GM23338 (cell line): ENCODE results near the gene LEKR1. TPM values are rescaled to one million over a fixed set of nuclear protein-coding genes. Genes with fewer than 3 reads are reported as not detected.

ENCODE experiments used
- ATAC-seq: fragments of 200-7000 bp; cut with Tn5 transposase; 3 replicates; pipeline ENCODE4 v1.9.1; 2020
- DNase-seq: peaks from one replicate; pipeline ENCODE4 v3.0.0-alpha.2; 2015; ENCODE audit warnings: low spot score
- H2AFZ ChIP-seq: fragments of 200-600 bp; sonication (generic); 2 replicates; pipeline ENCODE4 v1.8.0; 2016; ENCODE audit warnings: antibody characterized with exemption, mild to moderate bottlenecking, moderate library complexity
- H3F3A ChIP-seq: fragments of 200-600 bp; sonication (generic); replicated peaks from 2 replicates; pipeline ENCODE4 v1.8.0; 2017; ENCODE audit warnings: antibody characterized with exemption, mixed run types, low read depth
- H3K27ac ChIP-seq: fragments of 200-600 bp; sonication (generic); 2 replicates; pipeline ENCODE4 v1.6.1; 2016; ENCODE audit warnings: low read depth
- H3K27me3 ChIP-seq: fragments of 200-600 bp; sonication (generic); 2 replicates; pipeline ENCODE4 v1.8.0; 2016; ENCODE audit warnings: mild to moderate bottlenecking, mixed run types, moderate library complexity; ENCODE audit not compliant: insufficient read depth
- H3K36me3 ChIP-seq: fragments of 200-600 bp; sonication (generic); 2 replicates; pipeline ENCODE4 v1.8.0; 2016; ENCODE audit warnings: mild to moderate bottlenecking; ENCODE audit not compliant: insufficient read depth
- H3K4me1 ChIP-seq: fragments of 200-600 bp; sonication (generic); 2 replicates; pipeline ENCODE4 v1.8.0; 2016; ENCODE audit warnings: mild to moderate bottlenecking, moderate library complexity; ENCODE audit not compliant: insufficient read depth
- H3K4me2 ChIP-seq: fragments of 200-600 bp; sonication (generic); 2 replicates; pipeline ENCODE4 v1.7.1; 2017; ENCODE audit warnings: mixed run types
- H3K4me3 ChIP-seq: fragments of 200-600 bp; sonication (generic); 2 replicates; pipeline ENCODE4 v1.6.1; 2016; ENCODE audit warnings: mixed run types
- H3K79me2 ChIP-seq: fragments of 200-600 bp; sonication (generic); replicated peaks from 2 replicates; pipeline ENCODE4 v1.8.0; 2017; ENCODE audit warnings: mild to moderate bottlenecking; ENCODE audit not compliant: insufficient read depth
- H3K9me2 ChIP-seq: fragments of 200-600 bp; sonication (generic); 2 replicates; pipeline ENCODE4 v1.8.0; 2017; ENCODE audit not compliant: insufficient read depth
- H4K20me1 ChIP-seq: fragments of 200-600 bp; sonication (generic); replicated peaks from 2 replicates; pipeline ENCODE4 v1.8.0; 2017; ENCODE audit warnings: mild to moderate bottlenecking; ENCODE audit not compliant: insufficient read depth
- H3K27ac Mint-ChIP-seq: 2 replicates; pipeline ENCODE4 v1.8.0; 2020; ENCODE audit warnings: inconsistent platforms, mild to moderate bottlenecking, moderate library complexity, mixed read lengths
- H3K27me3 Mint-ChIP-seq: 3 replicates; pipeline ENCODE4 v1.8.0; 2022; ENCODE audit warnings: low read depth, mild to moderate bottlenecking, moderate library complexity, mixed read lengths, inconsistent platforms; ENCODE audit not compliant: insufficient read depth, poor library complexity
- H3K36me3 Mint-ChIP-seq: 3 replicates; pipeline ENCODE4 v1.8.0; 2021; ENCODE audit warnings: low read depth, mild to moderate bottlenecking, inconsistent platforms, moderate library complexity, mixed read lengths
- H3K4me1 Mint-ChIP-seq: 3 replicates; pipeline ENCODE4 v1.8.0; 2020; ENCODE audit warnings: mild to moderate bottlenecking, inconsistent platforms, mixed read lengths
- H3K4me3 Mint-ChIP-seq: 3 replicates; pipeline ENCODE4 v1.8.0; 2021; ENCODE audit warnings: moderate library complexity, mild to moderate bottlenecking, inconsistent platforms, mixed read lengths
- H3K9me3 Mint-ChIP-seq: 3 replicates; pipeline ENCODE4 v1.8.0; 2020; ENCODE audit warnings: moderate library complexity, mild to moderate bottlenecking, inconsistent platforms, mixed read lengths
- CREB1 ChIP-seq: fragments of 250-450 bp; sonication (Bioruptor Pico); IDR thresholded peaks from 2 replicates; pipeline ENCODE4 v1.5.0; 2020; ENCODE audit warnings: low read depth, mild to moderate bottlenecking, moderate library complexity
- EZH2 ChIP-seq: fragments of 200-600 bp; sonication (generic); IDR thresholded peaks from one replicate; pipeline ENCODE4 v1.8.0; 2017; ENCODE audit warnings: antibody characterized with exemption, mild to moderate bottlenecking, low read depth; ENCODE audit not compliant: unreplicated experiment
- EZH2phosphoT487 ChIP-seq: fragments of 200-600 bp; sonication (generic); IDR thresholded peaks from one replicate; pipeline ENCODE4 v1.8.1; 2018; ENCODE audit warnings: antibody characterized with exemption; ENCODE audit not compliant: unreplicated experiment
- JUNB ChIP-seq: IDR thresholded peaks from one replicate; pipeline ENCODE4 v1.6.1; 2016; ENCODE audit warnings: antibody characterized with exemption; ENCODE audit not compliant: unreplicated experiment
- NANOG ChIP-seq: IDR thresholded peaks from 2 replicates; pipeline ENCODE4 v1.6.1; 2016; ENCODE audit warnings: antibody characterized with exemption, borderline replicate concordance
- POLR2AphosphoS5 ChIP-seq: IDR thresholded peaks from 2 replicates; pipeline ENCODE4 v1.6.1; 2016; ENCODE audit warnings: antibody characterized with exemption, low read depth
- REST ChIP-seq: IDR thresholded peaks from one replicate; pipeline ENCODE4 v1.6.1; 2018; ENCODE audit warnings: antibody characterized with exemption; ENCODE audit not compliant: unreplicated experiment
- STAT1 ChIP-seq: IDR thresholded peaks from one replicate; pipeline ENCODE4 v1.6.1; 2016; ENCODE audit warnings: antibody characterized with exemption; ENCODE audit not compliant: unreplicated experiment
- ZNF114 ChIP-seq: fragments of 250-450 bp; sonication (Bioruptor Pico); IDR thresholded peaks from 2 replicates; pipeline ENCODE4 v1.5.0; 2020; ENCODE audit warnings: mild to moderate bottlenecking, moderate library complexity
- ZNF331 ChIP-seq: fragments of 250-450 bp; sonication (Bioruptor Pico); IDR thresholded peaks from 2 replicates; pipeline ENCODE4 v1.5.0; 2020; ENCODE audit warnings: low read depth, mild to moderate bottlenecking, moderate library complexity
- ZNF462 ChIP-seq: fragments of 250-450 bp; sonication (Bioruptor Pico); IDR thresholded peaks from 2 replicates; pipeline ENCODE4 v1.5.0; 2020; ENCODE audit warnings: mild to moderate bottlenecking, moderate library complexity
- polyA plus RNA-seq: library from polyadenylated mRNA; unstranded; fragments of >200 nt; fragmentation: Nextera tagmentation; extraction: Ambion mirVana; gene quantifications from 2 replicates; pipeline ENCODE4 v1.2.1, GENCODE V29; 2016
- total RNA-seq: library from RNA; depleted of rRNA; stranded (reverse); fragments of >200 nt; shearing (Covaris generic); gene quantifications from 2 replicates; pipeline ENCODE4 v1.2.3, GENCODE V29; 2014
- TF ChIP-seq, protein P1 (sequence below): IDR thresholded peaks from 2 replicates; pipeline ENCODE4 v1.6.1; 2016; ENCODE audit warnings: antibody characterized with exemption
- TF ChIP-seq, protein P2 (sequence below), 2 experiments: fragments of 200-600 bp in 1 of 2; sonication (generic) in 1 of 2; conservative IDR thresholded peaks; 2 replicates each; pipeline versions ENCODE4 v1.5.1 to v1.6.1; 2016 to 2017; ENCODE audit warnings: antibody characterized with exemption in 2 of 2, low read depth in 2 of 2, mild to moderate bottlenecking in 2 of 2, moderate library complexity in 1 of 2

Gene LEKR1
- total and polyA plus RNA-seq, 2 experiments from 2014 or later = not detected

DNA sequence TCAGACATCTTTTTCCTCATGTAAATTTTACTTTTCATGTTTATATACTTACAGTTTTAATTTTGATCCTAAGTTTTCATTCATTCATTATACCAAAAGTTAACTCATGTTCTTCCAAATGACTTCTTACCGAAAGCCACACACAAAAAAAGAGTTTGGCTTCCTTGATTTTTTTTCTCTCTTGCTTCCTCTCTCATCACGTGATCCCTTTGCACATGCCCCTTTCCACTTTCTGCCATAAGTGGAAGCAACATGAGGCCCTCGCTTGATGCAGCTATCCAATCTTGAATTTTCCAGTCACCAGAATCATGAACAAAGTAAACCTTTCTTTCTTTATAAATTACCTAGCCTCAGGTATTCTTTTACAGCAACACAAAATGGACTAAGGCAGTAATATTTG, 93.7 kb downstream of the LEKR1 start:
- H2AFZ ChIP-seq = no peak overlapping the region; the same call in 1 of the 2 replicates
- TF ChIP-seq EZH2phosphoT487 (no peak), ZNF331 (CRISPR knock-in tag) (no peak), ZNF114 (CRISPR knock-in tag) (no peak), JUNB (no peak), REST (no peak), EZH2 (no peak), STAT1 (no peak), POLR2AphosphoS5 (no peak), NANOG (no peak), CREB1 (CRISPR knock-in tag) (no peak), ZNF462 (CRISPR knock-in tag) (no peak)
- TF ChIP-seq, protein P1, sequence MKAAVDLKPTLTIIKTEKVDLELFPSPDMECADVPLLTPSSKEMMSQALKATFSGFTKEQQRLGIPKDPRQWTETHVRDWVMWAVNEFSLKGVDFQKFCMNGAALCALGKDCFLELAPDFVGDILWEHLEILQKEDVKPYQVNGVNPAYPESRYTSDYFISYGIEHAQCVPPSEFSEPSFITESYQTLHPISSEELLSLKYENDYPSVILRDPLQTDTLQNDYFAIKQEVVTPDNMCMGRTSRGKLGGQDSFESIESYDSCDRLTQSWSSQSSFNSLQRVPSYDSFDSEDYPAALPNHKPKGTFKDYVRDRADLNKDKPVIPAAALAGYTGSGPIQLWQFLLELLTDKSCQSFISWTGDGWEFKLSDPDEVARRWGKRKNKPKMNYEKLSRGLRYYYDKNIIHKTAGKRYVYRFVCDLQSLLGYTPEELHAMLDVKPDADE = no peak
- TF ChIP-seq, protein P2, sequence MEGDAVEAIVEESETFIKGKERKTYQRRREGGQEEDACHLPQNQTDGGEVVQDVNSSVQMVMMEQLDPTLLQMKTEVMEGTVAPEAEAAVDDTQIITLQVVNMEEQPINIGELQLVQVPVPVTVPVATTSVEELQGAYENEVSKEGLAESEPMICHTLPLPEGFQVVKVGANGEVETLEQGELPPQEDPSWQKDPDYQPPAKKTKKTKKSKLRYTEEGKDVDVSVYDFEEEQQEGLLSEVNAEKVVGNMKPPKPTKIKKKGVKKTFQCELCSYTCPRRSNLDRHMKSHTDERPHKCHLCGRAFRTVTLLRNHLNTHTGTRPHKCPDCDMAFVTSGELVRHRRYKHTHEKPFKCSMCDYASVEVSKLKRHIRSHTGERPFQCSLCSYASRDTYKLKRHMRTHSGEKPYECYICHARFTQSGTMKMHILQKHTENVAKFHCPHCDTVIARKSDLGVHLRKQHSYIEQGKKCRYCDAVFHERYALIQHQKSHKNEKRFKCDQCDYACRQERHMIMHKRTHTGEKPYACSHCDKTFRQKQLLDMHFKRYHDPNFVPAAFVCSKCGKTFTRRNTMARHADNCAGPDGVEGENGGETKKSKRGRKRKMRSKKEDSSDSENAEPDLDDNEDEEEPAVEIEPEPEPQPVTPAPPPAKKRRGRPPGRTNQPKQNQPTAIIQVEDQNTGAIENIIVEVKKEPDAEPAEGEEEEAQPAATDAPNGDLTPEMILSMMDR (conservative IDR thresholded peaks at IDR 0.05; ENCODE audit: low read depth in 2 of 2) = no peak
- DNase-seq = no peak
- H3K27ac ChIP-seq = no peak overlapping the region
- no peaks in the 10 kb centered on the region for H3K9me2 ChIP-seq
- peaks cover 8% of the 10 kb centered on the region for H3K4me1 ChIP-seq
- Mint-ChIP-seq H3K4me3 (no peak overlapping the region), H3K36me3 (peaks cover 7% of the 10 kb centered on the region; the same call in 1 of the 3 replicates), H3K4me1 (peaks cover 6% of the 10 kb centered on the region; the same call in 2 of the 3 replicates), H3K27me3 (no peaks in the 10 kb centered on the region), H3K27ac (no peak overlapping the region), H3K9me3 (peaks cover 10% of the 10 kb centered on the region)
- no peaks in the 10 kb centered on the region for H3F3A ChIP-seq
- no peaks in the 10 kb centered on the region for H3K27me3 ChIP-seq
- no peaks in the 10 kb centered on the region for H4K20me1 ChIP-seq
- no peak overlapping the region for H3K4me2 ChIP-seq
- no peaks in the 10 kb centered on the region for H3K36me3 ChIP-seq
- no peak for ATAC-seq
- H3K79me2 ChIP-seq = no peaks in the 10 kb centered on the region
- H3K4me3 ChIP-seq = no peak overlapping the region
